ENCODE results near the gene TIE1.

Gene TIE1

DNA sequence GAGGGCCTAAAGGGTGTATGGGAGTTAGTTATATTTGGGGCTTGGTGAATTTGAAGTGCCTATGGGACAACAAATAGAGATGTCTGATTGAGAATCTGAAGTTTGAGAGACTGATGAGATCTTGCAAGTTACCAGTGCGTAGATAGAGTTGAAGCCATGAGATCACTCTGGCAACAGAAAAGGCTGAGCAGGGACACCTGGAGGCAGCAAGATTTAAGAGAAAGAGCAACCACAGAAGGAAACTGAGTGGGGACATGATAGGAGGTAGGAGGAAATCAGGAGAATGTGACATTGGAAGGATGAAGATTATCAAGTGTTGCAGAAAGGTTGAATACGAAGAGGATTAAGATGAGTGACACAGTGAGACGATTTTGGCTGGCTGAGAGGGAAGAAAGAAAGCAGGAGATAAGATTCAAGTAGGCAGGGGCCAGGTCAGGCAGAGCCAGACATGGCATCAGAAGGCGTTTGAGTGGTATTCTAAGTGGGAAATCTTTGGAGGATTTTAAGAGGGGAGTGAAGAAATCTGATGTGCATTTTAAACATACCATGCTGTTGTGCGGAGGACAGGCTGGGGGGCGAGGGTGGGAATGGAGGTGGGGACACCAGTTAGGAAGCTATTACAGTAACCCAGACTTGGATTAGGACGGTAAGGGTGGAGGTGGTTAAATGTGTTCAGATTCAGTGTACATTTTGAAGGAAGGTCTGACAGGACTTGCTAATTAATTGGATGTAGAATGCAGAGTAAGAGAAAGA lies 33.8 kb downstream of the TIE1 start:
- peaks cover 7 to 9% of the 10 kb centered on the region in 2 donors for H3K4me1 ChIP-seq (ENCODE audit: control insufficient read depth in 1 of 2, insufficient read depth in 2 of 2, low read length in 2 of 2)
- H3K27ac ChIP-seq (ENCODE audit: low read depth, low read length): no peak overlapping the region
- no peaks in the 10 kb centered on the region for H3K9me3 ChIP-seq (ENCODE audit: control insufficient read depth in 1 of 2, low read length in 2 of 2)
- H3K9ac ChIP-seq (ENCODE audit: low read depth in 1 of 2, low read length in 2 of 2): no peak overlapping the region
- no peaks in the 10 kb centered on the region for H3K36me3 ChIP-seq (ENCODE audit: control insufficient read depth in 1 of 2, insufficient read depth in 2 of 2, low read length in 2 of 2)
- H3K27me3 ChIP-seq (ENCODE audit: control insufficient read depth in 1 of 2, insufficient read depth in 2 of 2, low read length in 2 of 2): no peaks in the 10 kb centered on the region
- no peak overlapping the region for H3K4me3 ChIP-seq (ENCODE audit: low read depth in 1 of 2, low read length in 2 of 2)

- Histone ChIP-seq H3K27ac (ENCODE audit: low read depth, low read length) (no peak within 1 kb of the TSS), H3K27me3 (ENCODE audit: control insufficient read depth in 1 of 2, insufficient read depth in 2 of 2, low read length in 2 of 2) (no peaks in the 10 kb centered on the region), H3K4me1 (ENCODE audit: control insufficient read depth in 1 of 2, insufficient read depth in 2 of 2, low read length in 2 of 2) (no peaks in the 10 kb centered on the region), H3K36me3 (ENCODE audit: control insufficient read depth in 1 of 2, insufficient read depth in 2 of 2, low read length in 2 of 2) (no peaks in the 10 kb centered on the region), H3K9me3 (ENCODE audit: control insufficient read depth in 1 of 2, low read length in 2 of 2) (no peaks in the 10 kb centered on the region), H3K9ac (ENCODE audit: low read depth in 1 of 2, low read length in 2 of 2) (no peak within 1 kb of the TSS), H3K4me3 (ENCODE audit: low read depth in 1 of 2, low read length in 2 of 2) (no peak within 1 kb of the TSS)
These were observed 36.8 kb downstream of the TIE1 start, which contains the start of gene MPL for GRCh38 chr1:43337588-43337987. Gene MPL, plus strand, starts transcription at chr1:43337818. Its CDS starts 31 bp downstream, at chr1:43337849.

- Histone ChIP-seq H3K36me3 (ENCODE audit: control insufficient read depth in 1 of 2, insufficient read depth in 2 of 2, low read length in 2 of 2) (no peaks in the 10 kb centered on the region), H3K27ac (ENCODE audit: low read depth, low read length) (no peak overlapping the region), H3K4me1 (ENCODE audit: control insufficient read depth in 1 of 2, insufficient read depth in 2 of 2, low read length in 2 of 2) (no peaks in the 10 kb centered on the region), H3K4me3 (ENCODE audit: low read depth in 1 of 2, low read length in 2 of 2) (no peak overlapping the region), H3K9me3 (ENCODE audit: control insufficient read depth in 1 of 2, low read length in 2 of 2) (no peaks in the 10 kb centered on the region), H3K27me3 (ENCODE audit: control insufficient read depth in 1 of 2, insufficient read depth in 2 of 2, low read length in 2 of 2) (no peaks in the 10 kb centered on the region), H3K9ac (ENCODE audit: low read depth in 1 of 2, low read length in 2 of 2) (no peak overlapping the region)
These were observed 37.2 kb downstream of the TIE1 start for GRCh38 chr1:43338001-43338400.

DNA sequence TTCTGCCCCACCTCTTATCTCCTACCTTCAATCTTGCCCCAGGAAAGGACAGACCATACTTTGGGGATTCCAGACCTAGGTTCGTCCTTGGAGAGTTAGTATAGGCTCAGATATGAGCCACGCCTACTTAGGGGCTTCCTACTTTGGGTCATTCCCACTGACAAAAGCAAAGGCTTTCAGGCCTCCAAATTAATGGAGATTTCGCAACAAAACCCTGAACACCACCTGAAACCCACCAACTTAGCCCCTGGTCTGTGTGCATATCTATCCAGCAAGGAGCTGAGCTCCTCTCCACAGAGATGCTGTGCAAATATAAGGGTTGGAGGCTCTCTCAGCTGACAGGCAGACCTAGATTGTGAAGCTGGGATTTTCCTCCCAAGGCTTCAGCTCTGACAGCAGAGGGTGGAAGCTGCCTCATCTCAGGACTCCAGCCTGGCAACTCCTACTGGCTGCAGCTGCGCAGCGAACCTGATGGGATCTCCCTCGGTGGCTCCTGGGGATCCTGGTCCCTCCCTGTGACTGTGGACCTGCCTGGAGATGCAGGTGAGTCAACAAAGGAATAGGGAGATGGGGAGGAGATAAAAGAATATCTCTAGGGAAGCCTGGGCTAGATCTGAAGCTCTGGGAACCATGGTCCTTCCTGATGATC lies 38.9 kb downstream of the TIE1 start:
- Histone ChIP-seq H3K9me3 (ENCODE audit: control insufficient read depth in 1 of 2, low read length in 2 of 2) (no peaks in the 10 kb centered on the region), H3K4me1 (ENCODE audit: control insufficient read depth in 1 of 2, insufficient read depth in 2 of 2, low read length in 2 of 2) (peaks cover 9 to 10% of the 10 kb centered on the region in 2 donors), H3K9ac (ENCODE audit: low read depth in 1 of 2, low read length in 2 of 2) (no peak overlapping the region), H3K4me3 (ENCODE audit: low read depth in 1 of 2, low read length in 2 of 2) (no peak overlapping the region), H3K36me3 (ENCODE audit: control insufficient read depth in 1 of 2, insufficient read depth in 2 of 2, low read length in 2 of 2) (no peaks in the 10 kb centered on the region), H3K27me3 (ENCODE audit: control insufficient read depth in 1 of 2, insufficient read depth in 2 of 2, low read length in 2 of 2) (no peaks in the 10 kb centered on the region), H3K27ac (ENCODE audit: low read depth, low read length) (no peak overlapping the region)

DNA sequence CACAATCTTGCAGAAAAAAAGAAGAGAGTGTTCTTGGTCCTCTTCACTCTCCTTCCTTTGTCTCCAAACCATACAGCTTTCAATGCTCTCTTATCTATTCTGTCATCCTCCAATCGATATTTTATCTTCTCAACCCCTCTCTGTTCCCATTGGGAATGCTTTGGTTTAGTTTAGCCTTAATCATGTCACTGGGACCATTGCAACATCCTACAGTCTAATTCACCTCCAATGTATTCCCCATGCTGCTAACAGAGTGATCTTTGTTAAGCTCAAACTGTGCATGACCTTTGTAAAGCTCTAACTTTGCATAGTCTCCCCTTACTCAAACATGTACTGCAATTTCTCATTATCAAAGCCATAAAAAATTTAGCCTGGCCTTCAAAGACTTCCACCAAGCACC lies 39.8 kb downstream of the TIE1 start:
- H3K27me3 ChIP-seq (ENCODE audit: control insufficient read depth in 1 of 2, insufficient read depth in 2 of 2, low read length in 2 of 2): no peaks in the 10 kb centered on the region
- H3K27ac ChIP-seq (ENCODE audit: low read depth, low read length): no peak overlapping the region
- H3K4me1 ChIP-seq (ENCODE audit: control insufficient read depth in 1 of 2, insufficient read depth in 2 of 2, low read length in 2 of 2): peaks cover 13% of the 10 kb centered on the region in 2 donors
- H3K36me3 ChIP-seq (ENCODE audit: control insufficient read depth in 1 of 2, insufficient read depth in 2 of 2, low read length in 2 of 2): no peaks in the 10 kb centered on the region
- no peak overlapping the region for H3K9ac ChIP-seq (ENCODE audit: low read depth in 1 of 2, low read length in 2 of 2)
- no peak overlapping the region for H3K4me3 ChIP-seq (ENCODE audit: low read depth in 1 of 2, low read length in 2 of 2)
- H3K9me3 ChIP-seq (ENCODE audit: control insufficient read depth in 1 of 2, low read length in 2 of 2): no peaks in the 10 kb centered on the region

DNA sequence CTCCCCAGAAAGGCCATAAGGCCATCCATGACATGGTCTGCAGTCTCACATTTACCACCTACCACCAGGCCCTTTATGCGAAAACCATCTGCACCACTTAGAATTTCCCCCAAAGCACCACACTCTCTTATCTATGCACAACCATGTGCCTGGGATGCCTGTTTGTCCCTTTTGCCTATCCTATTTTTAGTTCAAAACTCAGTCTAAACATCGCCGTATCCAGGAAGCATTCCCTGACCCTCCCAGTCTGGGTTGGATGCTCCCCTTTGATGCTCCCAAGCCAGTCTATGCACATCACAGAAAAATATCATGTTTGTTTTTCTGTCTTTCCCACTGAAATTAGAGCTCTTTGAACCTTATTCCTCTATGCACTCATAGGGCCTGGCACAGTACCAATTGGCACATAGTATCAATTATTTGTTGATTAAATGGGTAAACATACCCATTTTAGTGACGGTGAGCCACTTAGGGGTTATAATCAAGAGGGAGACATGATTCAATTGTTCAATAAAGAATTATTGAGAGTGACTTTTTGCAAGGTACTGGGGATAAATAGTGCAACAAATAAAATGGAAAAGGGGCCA lies 43.6 kb downstream of the TIE1 start:
- Histone ChIP-seq H3K27ac (ENCODE audit: low read depth, low read length) (no peak overlapping the region), H3K27me3 (ENCODE audit: control insufficient read depth in 1 of 2, insufficient read depth in 2 of 2, low read length in 2 of 2) (no peaks in the 10 kb centered on the region), H3K4me3 (ENCODE audit: low read depth in 1 of 2, low read length in 2 of 2) (no peak overlapping the region), H3K9me3 (ENCODE audit: control insufficient read depth in 1 of 2, low read length in 2 of 2) (no peaks in the 10 kb centered on the region), H3K9ac (ENCODE audit: low read depth in 1 of 2, low read length in 2 of 2) (no peak overlapping the region), H3K36me3 (ENCODE audit: control insufficient read depth in 1 of 2, insufficient read depth in 2 of 2, low read length in 2 of 2) (no peaks in the 10 kb centered on the region), H3K4me1 (ENCODE audit: control insufficient read depth in 1 of 2, insufficient read depth in 2 of 2, low read length in 2 of 2) (peaks cover 25 to 32% of the 10 kb centered on the region in 2 donors)

GRCh38 chr1:43345120-43345519 lies 44.3 kb downstream of the TIE1 start:
- Histone ChIP-seq H3K9me3 (ENCODE audit: control insufficient read depth in 1 of 2, low read length in 2 of 2) (no peaks in the 10 kb centered on the region), H3K36me3 (ENCODE audit: control insufficient read depth in 1 of 2, insufficient read depth in 2 of 2, low read length in 2 of 2) (no peaks in the 10 kb centered on the region), H3K4me3 (ENCODE audit: low read depth in 1 of 2, low read length in 2 of 2) (no peak overlapping the region), H3K4me1 (ENCODE audit: control insufficient read depth in 1 of 2, insufficient read depth in 2 of 2, low read length in 2 of 2) (peaks cover 32% of the 10 kb centered on the region in 2 donors), H3K27ac (ENCODE audit: low read depth, low read length) (no peak overlapping the region), H3K27me3 (ENCODE audit: control insufficient read depth in 1 of 2, insufficient read depth in 2 of 2, low read length in 2 of 2) (no peaks in the 10 kb centered on the region), H3K9ac (ENCODE audit: low read depth in 1 of 2, low read length in 2 of 2) (no peak overlapping the region)

DNA sequence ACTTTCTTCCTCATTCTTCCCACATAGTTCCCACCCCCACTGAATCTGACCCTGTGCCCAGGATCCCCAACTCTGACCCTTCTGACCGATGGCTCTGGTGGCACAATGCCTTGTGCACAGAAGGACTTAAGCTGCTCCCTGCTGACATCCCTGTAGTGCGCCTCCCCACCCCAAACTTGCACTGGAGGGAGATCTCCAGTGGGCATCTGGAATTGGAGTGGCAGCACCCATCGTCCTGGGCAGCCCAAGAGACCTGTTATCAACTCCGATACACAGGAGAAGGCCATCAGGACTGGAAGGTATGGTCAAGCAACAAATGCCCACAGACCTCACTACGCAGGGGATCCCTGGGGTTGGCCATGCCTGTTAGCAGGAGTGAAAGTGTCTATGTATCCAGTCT lies 45.9 kb downstream of the TIE1 start:
- no peak overlapping the region for H3K27ac ChIP-seq (ENCODE audit: low read depth, low read length)
- H3K4me1 ChIP-seq (ENCODE audit: control insufficient read depth in 1 of 2, insufficient read depth in 2 of 2, low read length in 2 of 2): peaks cover 32 to 34% of the 10 kb centered on the region in 2 donors
- H3K9ac ChIP-seq (ENCODE audit: low read depth in 1 of 2, low read length in 2 of 2): no peak overlapping the region
- no peaks in the 10 kb centered on the region for H3K36me3 ChIP-seq (ENCODE audit: control insufficient read depth in 1 of 2, insufficient read depth in 2 of 2, low read length in 2 of 2)
- H3K27me3 ChIP-seq (ENCODE audit: control insufficient read depth in 1 of 2, insufficient read depth in 2 of 2, low read length in 2 of 2): no peaks in the 10 kb centered on the region
- no peaks in the 10 kb centered on the region for H3K9me3 ChIP-seq (ENCODE audit: control insufficient read depth in 1 of 2, low read length in 2 of 2)
- H3K4me3 ChIP-seq (ENCODE audit: low read depth in 1 of 2, low read length in 2 of 2): no peak overlapping the region

DNA sequence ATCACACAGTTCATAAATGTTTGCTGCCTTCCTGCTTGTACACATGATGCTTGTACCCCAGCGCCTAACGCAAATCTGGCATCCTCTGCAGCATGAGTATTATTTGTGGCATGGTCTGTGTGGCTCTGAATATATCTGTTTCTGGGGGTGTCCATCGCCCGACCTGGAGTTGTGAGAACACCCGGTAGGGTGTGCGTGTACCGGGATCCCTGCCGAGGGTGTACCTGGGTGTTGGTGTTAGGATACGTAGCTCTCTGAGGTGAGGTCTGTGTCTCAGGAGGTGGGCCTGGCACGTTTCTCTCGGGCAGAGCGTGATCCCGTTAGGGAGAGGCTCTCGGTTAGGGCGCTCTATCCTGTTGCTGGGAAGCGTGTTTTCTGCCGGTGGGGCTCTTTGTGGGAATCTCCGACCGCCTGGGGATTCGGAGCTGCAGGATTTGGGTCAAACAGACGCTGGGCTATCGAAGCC lies 47.6 kb downstream of the TIE1 start:
- peak overlapping the region; percentile 80 to 86 for H3K9ac ChIP-seq (ENCODE audit: low read depth in 1 of 2, low read length in 2 of 2)
- no peaks in the 10 kb centered on the region for H3K36me3 ChIP-seq (ENCODE audit: control insufficient read depth in 1 of 2, insufficient read depth in 2 of 2, low read length in 2 of 2)
- H3K9me3 ChIP-seq (ENCODE audit: control insufficient read depth in 1 of 2, low read length in 2 of 2): no peaks in the 10 kb centered on the region
- H3K27ac ChIP-seq (ENCODE audit: low read depth, low read length): peak overlapping the region; percentile 99
- H3K4me3 ChIP-seq (ENCODE audit: low read depth in 1 of 2, low read length in 2 of 2): peak overlapping the region; percentile 66 to 70
- H3K4me1 ChIP-seq (ENCODE audit: control insufficient read depth in 1 of 2, insufficient read depth in 2 of 2, low read length in 2 of 2): peaks cover 32 to 34% of the 10 kb centered on the region in 2 donors
- no peaks in the 10 kb centered on the region for H3K27me3 ChIP-seq (ENCODE audit: control insufficient read depth in 1 of 2, insufficient read depth in 2 of 2, low read length in 2 of 2)

Measured in duodenal mucosa (tissue), 2 donors.